Thymus (tissue), 11 donors: ENCODE measurements around the gene LNPK. TPM values are rescaled to one million over a fixed set of nuclear protein-coding genes. Genes with fewer than 3 reads are reported as not detected.
"Not testable (repeated sequence)": the region's sequence is repeated elsewhere in the genome, so short reads cannot be mapped to it uniquely, and the experiment has no call there.

ENCODE experiments used
- DNase-seq, 9 donors: peaks; one replicate each; pipeline ENCODE4 v3.0.0-alpha.2; 2013; ENCODE audit warnings: low spot score in 9 of 9, low read depth in 6 of 9, missing footprints in 1 of 9
- H3K27ac ChIP-seq, 2 donors: one replicate each; pipeline ENCODE4 v1.5.1; 2013; ENCODE audit warnings: control low read depth in 1 of 2, low read depth in 1 of 2, low read length in 1 of 2, mild to moderate bottlenecking in 1 of 2, moderate library complexity in 1 of 2
- H3K27me3 ChIP-seq, 2 donors: one replicate each; pipeline ENCODE4 v1.5.1; 2013; ENCODE audit warnings: low read length in 1 of 2; ENCODE audit not compliant: control insufficient read depth in 2 of 2, insufficient read depth in 1 of 2
- H3K36me3 ChIP-seq, 2 donors: one replicate each; pipeline ENCODE4 v1.5.1; 2013; ENCODE audit warnings: low read length in 1 of 2, mild to moderate bottlenecking in 1 of 2, moderate library complexity in 1 of 2; ENCODE audit not compliant: control insufficient read depth in 2 of 2, insufficient read depth in 2 of 2
- H3K4me1 ChIP-seq, 2 donors: one replicate each; pipeline ENCODE4 v1.5.1; 2013; ENCODE audit warnings: low read length in 2 of 2; ENCODE audit not compliant: control insufficient read depth in 2 of 2, insufficient read depth in 2 of 2
- H3K4me3 ChIP-seq, 2 donors: one replicate each; pipeline ENCODE4 v1.5.1; 2013; ENCODE audit warnings: low read length in 2 of 2, control low read depth in 1 of 2, mild to moderate bottlenecking in 1 of 2
- H3K9me3 ChIP-seq, 2 donors: one replicate each; pipeline ENCODE4 v1.5.1; 2013; ENCODE audit warnings: low read length in 1 of 2, mild to moderate bottlenecking in 1 of 2; ENCODE audit not compliant: control insufficient read depth in 2 of 2, insufficient read depth in 1 of 2
- WGBS: extraction: QIAGEN DNeasy Blood & Tissue Kit; methylation state at CpG from one replicate; pipeline ENCODE4 v1.1.7; 2013; 5-methylcytosine and 5-hydroxymethylcytosine counted together
- polyA plus RNA-seq: library from polyadenylated mRNA; stranded (reverse); fragments of 200-250 nt; gene quantifications from one replicate; pipeline ENCODE4 v1.2.3, GENCODE V29; 2013
- total RNA-seq: library from RNA; stranded (reverse); fragments of 120-200 nt; gene quantifications from one replicate; pipeline ENCODE4 v1.2.4, GENCODE V29; 2013
- donor health status: healthy.

The LNPK gene
- total and polyA plus RNA-seq, 2 donors = 9.1 to 23.5 TPM

- not testable (repeated sequence) for H3K4me1 ChIP-seq, H3K27me3 ChIP-seq, H3K27ac ChIP-seq, H3K9me3 ChIP-seq, DNase-seq, H3K36me3 ChIP-seq, H3K4me3 ChIP-seq
- WGBS = 98% methylated on average over 4 of the region's 4 CpGs
Measured at GRCh38 chr2:175987126-175987525, 14.9 kb downstream of the LNPK start.

GRCh38 chr2:175984846-175985245 is 17.2 kb downstream of the LNPK start:
- DNase-seq = no peak
- WGBS = 96% methylated on average over 2 of the region's 2 CpGs
- H3K4me1 ChIP-seq = no peaks in the 10 kb centered on the region
- H3K36me3 ChIP-seq = peaks cover 0 to 5% of the 10 kb centered on the region in 2 donors
- H3K9me3 ChIP-seq = no peaks in the 10 kb centered on the region
- no peak overlapping the region for H3K27ac ChIP-seq
- H3K27me3 ChIP-seq = no peaks in the 10 kb centered on the region
- H3K4me3 ChIP-seq = no peak overlapping the region

GRCh38 chr2:175981551-175981950 is 20.5 kb downstream of the LNPK start:
- 98% methylated on average over 1 of the region's 1 CpG for WGBS
- peaks cover 0 to 10% of the 10 kb centered on the region in 2 donors for H3K36me3 ChIP-seq
- no peak for DNase-seq

GRCh38 chr2:175976391-175977157 is 25.5 kb downstream of the LNPK start:
- WGBS = 98% methylated on average over 2 of the region's 2 CpGs
- H3K27ac ChIP-seq = no peak overlapping the region
- no peaks in the 10 kb centered on the region for H3K4me1 ChIP-seq
- H3K36me3 ChIP-seq = peaks cover 0 to 14% of the 10 kb centered on the region in 2 donors
- no peaks in the 10 kb centered on the region for H3K9me3 ChIP-seq
- H3K4me3 ChIP-seq = no peak overlapping the region
- H3K27me3 ChIP-seq = no peaks in the 10 kb centered on the region
- no peak for DNase-seq

More at GRCh38 chr2:175981551-175981950, 20.5 kb downstream of the LNPK start:
- H3K9me3 ChIP-seq = no peaks in the 10 kb centered on the region
- no peaks in the 10 kb centered on the region for H3K4me1 ChIP-seq
- no peak overlapping the region for H3K27ac ChIP-seq
- H3K4me3 ChIP-seq = no peak overlapping the region
- H3K27me3 ChIP-seq = no peaks in the 10 kb centered on the region

- Histone ChIP-seq H3K27ac (no peak overlapping the region), H3K4me1 (no peaks in the 10 kb centered on the region), H3K9me3 (no peaks in the 10 kb centered on the region), H3K27me3 (no peaks in the 10 kb centered on the region), H3K4me3 (no peak overlapping the region), H3K36me3 (peaks cover 0 to 9% of the 10 kb centered on the region in 2 donors)
- DNase-seq = no peak
- WGBS = 99% methylated on average over 1 of the region's 1 CpG
Measured at GRCh38 chr2:175973373-175973772, 28.7 kb downstream of the LNPK start.

GRCh38 chr2:175966839-175967238 is 35.2 kb downstream of the LNPK start:
- 97% methylated on average over 3 of the region's 3 CpGs for WGBS
- Histone ChIP-seq H3K27me3 (no peaks in the 10 kb centered on the region), H3K4me1 (no peaks in the 10 kb centered on the region), H3K36me3 (no peaks in the 10 kb centered on the region), H3K27ac (no peak overlapping the region), H3K4me3 (no peak overlapping the region), H3K9me3 (no peaks in the 10 kb centered on the region)
- DNase-seq = no peak

- no peaks in the 10 kb centered on the region for H3K27me3 ChIP-seq
- H3K27ac ChIP-seq = no peak overlapping the region
- H3K4me3 ChIP-seq = no peak overlapping the region
- H3K36me3 ChIP-seq = no peaks in the 10 kb centered on the region
- H3K9me3 ChIP-seq = no peaks in the 10 kb centered on the region
- DNase-seq = no peak
- 98% methylated on average over 3 of the region's 3 CpGs for WGBS
- no peaks in the 10 kb centered on the region for H3K4me1 ChIP-seq
Measured at GRCh38 chr2:175965773-175966172, 36.3 kb downstream of the LNPK start.

GRCh38 chr2:175964195-175964594 is 37.9 kb downstream of the LNPK start:
- Histone ChIP-seq H3K36me3 (no peaks in the 10 kb centered on the region), H3K27me3 (no peaks in the 10 kb centered on the region), H3K4me3 (no peak overlapping the region), H3K27ac (no peak overlapping the region), H3K9me3 (no peaks in the 10 kb centered on the region), H3K4me1 (no peaks in the 10 kb centered on the region)
- WGBS = 98% methylated on average over 4 of the region's 4 CpGs
- no peak for DNase-seq

- not testable (repeated sequence) for H3K4me1 ChIP-seq, DNase-seq, H3K36me3 ChIP-seq, H3K27me3 ChIP-seq, H3K9me3 ChIP-seq, H3K27ac ChIP-seq, H3K4me3 ChIP-seq
- WGBS = 95% methylated on average over 2 of the region's 2 CpGs
Measured at GRCh38 chr2:175963171-175963570, 38.9 kb downstream of the LNPK start.
